IMR-90 (cell line): Measurements from ENCODE around the gene HS3ST5. TPM values are rescaled to one million over a fixed set of nuclear protein-coding genes. Genes with fewer than 3 reads are reported as not detected.
A peak's percentile ranks its signal among the peaks of the same experiment; 100 is the strongest.

Experiments
- ATAC-seq: fragments of 200-7000 bp; cut with Tn5 transposase; 2 replicates; pipeline ENCODE4 v1.9.1; 2020; ENCODE audit warnings: low read depth, mild to moderate bottlenecking, moderate library complexity
- BruUV-seq: library from RNA; stranded (reverse); fragments of 400-500 nt; replicated peaks from 2 replicates; lab custom pipeline; 2021; lab: Mats Ljungman, UMichigan
- CTCF ChIA-PET: fragments of 300-600 bp; formaldehyde crosslinking; extraction: SDS; loops from one replicate; lab custom pipeline; 2021; ENCODE audit warnings: antibody characterized with exemption; lab: Yijun Ruan, JAX
- POLR2A ChIA-PET: fragments of 300-600 bp; sonication (Branson Sonifier 250); formaldehyde crosslinking; loops from one replicate; lab custom pipeline; 2022; ENCODE audit warnings: antibody characterized with exemption; ENCODE audit not compliant: unreplicated experiment; lab: Charles Lee
- DNase-seq: peaks from one replicate; pipeline ENCODE4 v3.0.0; 2013
- H2AFZ ChIP-seq: replicated peaks from 2 replicates; pipeline ENCODE3; 2013; ENCODE audit warnings: low read length, mild to moderate bottlenecking; ENCODE audit not compliant: poor library complexity
- H2AK5ac ChIP-seq: 2 replicates; pipeline ENCODE4 v1.6.1; 2013; ENCODE audit warnings: low read depth, low read length, inconsistent platforms
- H2AK9ac ChIP-seq: replicated peaks from 2 replicates; pipeline ENCODE3; 2013; ENCODE audit warnings: mild to moderate bottlenecking, low read depth, low read length, moderate library complexity; ENCODE audit not compliant: poor library complexity
- H2BK120ac ChIP-seq: 2 replicates; pipeline ENCODE4 v1.6.1; 2013; ENCODE audit warnings: low read depth, low read length, inconsistent platforms
- H2BK15ac ChIP-seq: 3 replicates; pipeline ENCODE4 v1.6.1; 2013; ENCODE audit warnings: low read depth, low read length, inconsistent platforms
- H2BK20ac ChIP-seq: 2 replicates; pipeline ENCODE4 v1.6.1; 2013; ENCODE audit warnings: low read depth, mild to moderate bottlenecking, inconsistent platforms, low read length, moderate library complexity
- H2BK5ac ChIP-seq: 2 replicates; pipeline ENCODE4 v1.6.1; 2013; ENCODE audit warnings: mild to moderate bottlenecking, low read depth, low read length, inconsistent platforms; ENCODE audit not compliant: poor library complexity, severe bottlenecking
- H3K14ac ChIP-seq: replicated peaks from 2 replicates; pipeline ENCODE4 v1.6.1; 2013; ENCODE audit warnings: low read depth, low read length, inconsistent platforms
- H3K18ac ChIP-seq: 2 replicates; pipeline ENCODE4 v1.6.1; 2013; ENCODE audit warnings: low read depth, low read length, control low read depth
- H3K23ac ChIP-seq: 2 replicates; pipeline ENCODE4 v1.6.1; 2013; ENCODE audit warnings: low read depth, low read length, inconsistent platforms
- H3K27ac ChIP-seq: 2 replicates; pipeline ENCODE4 v1.5.1; 2013; ENCODE audit warnings: mild to moderate bottlenecking, control low read depth, low read length; ENCODE audit not compliant: insufficient read depth
- H3K27me3 ChIP-seq: 2 replicates; pipeline ENCODE4 v1.6.1; 2013; ENCODE audit warnings: low read length; ENCODE audit not compliant: control insufficient read depth, insufficient read depth
- H3K36me3 ChIP-seq: 2 replicates; pipeline ENCODE4 v1.6.1; 2013; ENCODE audit warnings: low read length, mixed read lengths; ENCODE audit not compliant: control insufficient read depth, insufficient read depth
- H3K4ac ChIP-seq: 2 replicates; pipeline ENCODE4 v1.6.1; 2013; ENCODE audit warnings: low read depth, low read length, inconsistent platforms
- H3K4me1 ChIP-seq: 2 replicates; pipeline ENCODE4 v1.6.1; 2013; ENCODE audit warnings: low read length, mixed read lengths; ENCODE audit not compliant: control insufficient read depth, insufficient read depth
- H3K4me2 ChIP-seq: 2 replicates; pipeline ENCODE4 v1.6.1; 2013; ENCODE audit warnings: low read depth, mild to moderate bottlenecking, control low read depth, low read length, moderate library complexity
- H3K4me3 ChIP-seq: 2 replicates; pipeline ENCODE4 v1.5.1; 2013; ENCODE audit warnings: low read depth, mild to moderate bottlenecking, control low read depth, low read length, moderate library complexity; ENCODE audit not compliant: insufficient read depth
- H3K56ac ChIP-seq: 2 replicates; pipeline ENCODE4 v1.6.1; 2013; ENCODE audit warnings: low read length, inconsistent platforms; ENCODE audit not compliant: insufficient read depth; ENCODE audit errors: extremely low read depth
- H3K79me1 ChIP-seq, 2 experiments: 2 replicates each; pipeline ENCODE4 v1.6.1; 2013; ENCODE audit warnings: low read length in 2 of 2, inconsistent platforms in 1 of 2, low read depth in 1 of 2
- H3K9ac ChIP-seq: 2 replicates; pipeline ENCODE4 v1.6.1; 2013; ENCODE audit warnings: low read depth, low read length, control low read depth
- H3K9me1 ChIP-seq: 2 replicates; pipeline ENCODE4 v1.6.1; 2013; ENCODE audit warnings: low read length, inconsistent platforms; ENCODE audit not compliant: insufficient read depth
- H3K9me3 ChIP-seq: 2 replicates; pipeline ENCODE4 v1.6.1; 2013; ENCODE audit warnings: low read length; ENCODE audit not compliant: control insufficient read depth, insufficient read depth
- H4K20me1 ChIP-seq: 2 replicates; pipeline ENCODE4 v1.6.1; 2013; ENCODE audit warnings: low read length, inconsistent platforms; ENCODE audit not compliant: insufficient read depth
- H4K5ac ChIP-seq: 2 replicates; pipeline ENCODE4 v1.6.1; 2013; ENCODE audit warnings: mild to moderate bottlenecking, low read depth, low read length, control low read depth
- H4K8ac ChIP-seq, 2 experiments: 2 replicates each; pipeline ENCODE4 v1.6.1; 2013; ENCODE audit warnings: low read depth in 2 of 2, low read length in 2 of 2, control low read depth in 1 of 2, inconsistent platforms in 1 of 2
- H4K91ac ChIP-seq: 2 replicates; pipeline ENCODE4 v1.6.1; 2013; ENCODE audit warnings: low read depth, low read length, inconsistent platforms; ENCODE audit not compliant: insufficient read depth
- CEBPB ChIP-seq: IDR thresholded peaks from 2 replicates; pipeline ENCODE4 v1.6.1; 2012; ENCODE audit warnings: low read depth, low read length, improper control_type of control experiment
- MAZ ChIP-seq: IDR thresholded peaks from 2 replicates; pipeline ENCODE4 v1.6.1; 2012; ENCODE audit warnings: low read depth, mild to moderate bottlenecking, low read length, improper control_type of control experiment, moderate library complexity, borderline replicate concordance
- MXI1 ChIP-seq: IDR thresholded peaks from 2 replicates; pipeline ENCODE4 v1.6.1; 2012; ENCODE audit warnings: low read depth, mild to moderate bottlenecking, low read length, moderate library complexity, borderline replicate concordance
- SMC3 ChIP-seq: fragments of 150-350 bp; IDR thresholded peaks from 2 replicates; pipeline ENCODE4 v1.6.1; 2016; ENCODE audit warnings: low read depth, mild to moderate bottlenecking, antibody characterized with exemption, low read length, moderate library complexity
- USF2 ChIP-seq: fragments of 150-350 bp; IDR thresholded peaks from 2 replicates; pipeline ENCODE4 v1.6.1; 2017; ENCODE audit warnings: mild to moderate bottlenecking, antibody characterized with exemption, low read length, low read depth
- WGBS, 2 experiments: methylation state at CpG; one replicate each; pipeline versions ENCODE4 v1.1.5 to v1.1.7; 2013; ENCODE audit warnings: missing lambda C conversion rate in 2 of 2; ENCODE audit not compliant: insufficient read length in 1 of 2; ENCODE audit errors: extremely low coverage in 2 of 2; 5-methylcytosine and 5-hydroxymethylcytosine counted together
- dilution Hi-C: fragments of 300-500 bp; cut with HindIII; formaldehyde crosslinking; loops from one replicate; pipeline ENCODE4 v1.14.3; 2018; ENCODE audit warnings: low sequenced_read_pairs; ENCODE audit not compliant: unreplicated experiment
- in situ Hi-C: fragments of 300-500 bp; cut with MboI; formaldehyde crosslinking; loops from 3 replicates; pipeline ENCODE4 v1.14.3; 2019; ENCODE audit warnings: low sequenced_read_pairs, inconsistent platforms, mixed read lengths
- intact Hi-C: fragments of 100-400 bp; cut with micrococcal nuclease; formaldehyde crosslinking; loops from 2 replicates; pipeline ENCODE4 v1.10.0; 2022
- microRNA-seq, 2 experiments: library from miRNA; stranded (forward) in 1 of 2; unstranded in 1 of 2; fragments of 10-50 nt in 1 of 2; fragments of <30 nt in 1 of 2; gene quantifications in 1 of 2; microRNA quantifications in 1 of 2; one replicate each; pipeline versions ENCODE3 to v1.1.0; 2013 to 2020; ENCODE audit not compliant: insufficient read depth in 1 of 2, insufficient read length in 1 of 2, unreplicated experiment in 1 of 2
- polyA plus RNA-seq, 3 experiments: library from polyadenylated mRNA; depleted of rRNA; stranded (reverse); fragments of >200 nt; gene quantifications; 2 replicates each; pipeline ENCODE4 v1.2.3, GENCODE V29; 2012; ENCODE audit warnings: low replicate concordance in 1 of 3
- small RNA-seq, 5 experiments: library from RNA; depleted of rRNA; stranded (forward); fragments of <200 nt; gene quantifications; one replicate each; pipeline ENCODE3, GENCODE V24; 2012
- total RNA-seq: library from RNA; depleted of rRNA; stranded (reverse); fragments of >200 nt; gene quantifications from 2 replicates; pipeline ENCODE4 v1.2.3, GENCODE V29; 2012

The HS3ST5 gene
- total and polyA plus RNA-seq, 2 of the 4 experiments (the other 2 are of a cell fraction): not detected

GRCh38 chr6:114007516-114007915 is 335.3 kb downstream of the HS3ST5 start:
- in situ Hi-C loops (no loop called here), dilution Hi-C loops (no loop called here), intact Hi-C loops (no loop called here)
- H2AK5ac ChIP-seq: no peak overlapping the region
- H3K23ac ChIP-seq: no peak overlapping the region
- DNase-seq (no peak), ATAC-seq (no peak)
- peak overlapping the region; percentile 30; the same call in 1 of the 2 replicates for H4K91ac ChIP-seq
- H4K20me1 ChIP-seq: no peaks in the 10 kb centered on the region
- no peaks in the 10 kb centered on the region for H3K9me1 ChIP-seq
- H3K4me2 ChIP-seq: no peak overlapping the region
- peak overlapping the region; percentile 55; the same call in 1 of the 2 replicates for H2BK120ac ChIP-seq
- no peaks in the 10 kb centered on the region for H3K9me3 ChIP-seq
- BruUV-seq: no TSS peak
- POLR2A ChIA-PET: interaction anchor here (0.6 kb wide), 1 partner anchor 92 kb away, joined by 3 read pairs; no protein-coding TSS in a partner anchor
- H4K5ac ChIP-seq: peak overlapping the region; percentile 42
- H2BK15ac ChIP-seq: no peak overlapping the region
- peak overlapping the region; percentile 64; the same call in 1 of the 2 replicates for H3K18ac ChIP-seq
- H3K36me3 ChIP-seq: no peaks in the 10 kb centered on the region
- no peak overlapping the region; the same call in 1 of the 2 replicates for H3K14ac ChIP-seq
- peak overlapping the region; percentile 71; the same call in 1 of the 2 replicates for H3K4ac ChIP-seq
- H3K4me1 ChIP-seq: peaks cover 3% of the 10 kb centered on the region; the same call in 1 of the 2 replicates
- H3K27me3 ChIP-seq: no peaks in the 10 kb centered on the region
- no peak overlapping the region for H3K4me3 ChIP-seq
- no CpG with 5 or more reads among the region's 2 CpGs for WGBS, 2 experiments
- no peak overlapping the region for H3K27ac ChIP-seq
- H2AK9ac ChIP-seq: no peak overlapping the region
- CTCF ChIA-PET: no interaction called here
- no peak overlapping the region for H2AFZ ChIP-seq
- 0 out of 4 replicates have a peak, but pooled peaks cover 0 to 3% of the 10 kb centered on the region in 2 experiments for H3K79me1 ChIP-seq
- H2BK5ac ChIP-seq: no peak overlapping the region
- H3K56ac ChIP-seq: no peak overlapping the region
- no peak overlapping the region for H3K9ac ChIP-seq
- no peak overlapping the region for H4K8ac ChIP-seq
- TF ChIP-seq USF2 (no peak), MXI1 (no peak), MAZ (no peak), SMC3 (no peak), CEBPB (no peak)
- peak overlapping the region; percentile 37; the same call in 1 of the 2 replicates for H2BK20ac ChIP-seq

Small RNA genes within 50 kb of the gene (microRNA-seq; reads per million reads assigned to microRNA genes)
- gene RNA5SP213 (ENCODE audit: insufficient read depth, insufficient read length): not detected

Small RNA genes within 50 kb of the gene (small RNA-seq; reads per million reads assigned to genes)
- gene RNA5SP213: 0 reads per million in 5 experiments
